HG02885 (cell line): Measurements from ENCODE around the gene CRYBG2.
"Not testable (repeated sequence)": the region's sequence is repeated elsewhere in the genome, so short reads cannot be mapped to it uniquely, and the experiment has no call there.

Experiments used
- ATAC-seq: cut with Tn5 transposase; IDR thresholded peaks from one replicate; pipeline ENCODE4 v1.9.1; 2021; ENCODE audit warnings: mild to moderate bottlenecking; ENCODE audit not compliant: unreplicated experiment, poor library complexity

The CRYBG2 gene

GRCh38 chr1:26327956-26328362, 26.0 kb downstream of the CRYBG2 start:
- ATAC-seq: no peak

DNA sequence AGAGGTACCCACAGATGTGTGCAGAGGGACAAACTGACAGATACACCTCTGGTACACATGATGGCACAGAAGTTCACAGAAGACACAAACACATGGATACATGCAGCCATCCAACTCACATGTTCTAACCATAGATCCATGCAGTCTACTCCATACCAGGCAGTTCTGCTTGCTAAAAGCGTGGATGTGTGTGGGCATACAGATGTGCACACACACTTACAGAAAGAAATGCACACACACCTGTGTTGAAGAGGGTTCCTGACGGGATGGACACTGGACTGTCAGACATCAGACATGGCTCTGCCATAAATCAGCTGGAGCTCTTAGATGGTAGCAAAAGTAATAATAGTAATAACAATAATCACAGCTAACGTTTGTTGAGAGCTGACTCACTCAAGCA, 29.4 kb downstream of the CRYBG2 start:
- no peak for ATAC-seq

DNA sequence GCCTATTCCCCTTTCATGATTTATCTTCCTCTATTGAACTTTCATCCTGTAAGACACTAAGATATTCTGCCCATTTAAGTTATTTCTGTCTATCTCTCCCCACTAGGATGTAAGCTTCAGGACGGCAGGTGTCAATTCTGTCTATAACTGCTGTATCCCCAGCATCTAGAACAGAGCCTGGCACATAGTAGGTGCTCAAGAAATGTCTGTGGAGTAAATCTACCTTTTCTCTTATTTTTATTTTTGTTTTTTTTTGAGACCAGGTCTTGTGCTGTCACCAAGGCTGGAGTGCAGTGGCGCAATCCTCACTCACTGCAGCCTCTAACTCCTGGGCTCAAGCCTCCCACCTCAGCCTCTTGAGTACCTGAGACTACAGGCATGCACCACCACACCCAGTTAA, 30.5 kb downstream of the CRYBG2 start:
- no peak for ATAC-seq

- no peak for ATAC-seq
Measured at GRCh38 chr1:26322042-26322331, 31.9 kb downstream of the CRYBG2 start.

DNA sequence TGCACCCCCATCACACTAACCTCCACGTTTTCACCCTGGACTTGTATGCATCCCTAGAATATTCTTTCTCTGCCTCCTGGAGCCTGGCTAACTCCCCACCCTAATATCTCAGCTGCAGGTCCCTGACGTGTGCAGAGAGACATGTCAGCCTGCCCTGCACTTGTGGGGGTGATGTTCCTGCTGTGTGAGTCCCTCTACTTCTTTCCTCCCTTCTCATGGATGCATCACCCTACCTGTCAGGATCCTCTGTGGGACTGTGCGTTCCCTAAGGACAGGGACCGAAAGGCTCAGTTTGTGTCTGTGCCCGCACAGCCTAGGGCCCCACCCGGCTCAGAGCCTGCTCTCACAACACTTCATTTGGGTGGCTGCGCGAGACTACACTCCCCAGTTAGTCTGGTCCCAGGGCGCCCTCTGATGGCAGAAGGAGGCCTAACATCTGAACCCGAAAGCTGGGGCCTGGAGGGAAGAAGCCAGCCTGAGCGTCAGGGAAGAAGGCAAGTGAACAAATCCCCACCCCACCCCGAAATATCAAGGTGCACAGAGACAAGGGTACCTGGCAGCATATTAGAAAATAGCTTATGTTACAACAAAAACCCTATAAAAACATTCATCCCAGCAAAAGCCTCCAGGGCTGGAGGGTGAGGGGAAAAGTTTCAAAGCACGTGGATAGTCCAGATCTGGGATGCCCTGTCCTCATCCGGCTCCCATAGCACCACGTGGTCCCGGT, 32.5 kb downstream of the CRYBG2 start:
- no peak for ATAC-seq

DNA sequence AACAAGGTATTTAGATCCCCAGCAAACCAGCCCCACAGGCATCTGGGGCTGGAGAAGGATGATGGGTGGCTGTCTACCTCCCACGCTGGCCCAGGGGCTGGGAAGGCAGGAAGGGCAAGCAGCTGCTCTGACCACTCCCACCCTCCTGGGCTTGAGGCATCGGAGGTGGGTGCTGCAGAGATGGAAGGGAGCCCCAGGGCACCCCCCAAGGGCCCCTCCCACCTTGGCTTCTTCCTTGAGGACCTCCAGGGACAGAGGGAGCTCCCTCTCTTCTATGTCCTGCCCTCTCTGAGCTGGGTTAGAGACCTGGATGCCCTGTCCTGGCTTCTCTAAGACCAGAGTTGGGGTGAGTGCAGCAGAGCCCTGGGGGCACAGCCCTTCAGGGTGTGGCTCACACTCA, 33.0 kb downstream of the CRYBG2 start:
- ATAC-seq: no peak

DNA sequence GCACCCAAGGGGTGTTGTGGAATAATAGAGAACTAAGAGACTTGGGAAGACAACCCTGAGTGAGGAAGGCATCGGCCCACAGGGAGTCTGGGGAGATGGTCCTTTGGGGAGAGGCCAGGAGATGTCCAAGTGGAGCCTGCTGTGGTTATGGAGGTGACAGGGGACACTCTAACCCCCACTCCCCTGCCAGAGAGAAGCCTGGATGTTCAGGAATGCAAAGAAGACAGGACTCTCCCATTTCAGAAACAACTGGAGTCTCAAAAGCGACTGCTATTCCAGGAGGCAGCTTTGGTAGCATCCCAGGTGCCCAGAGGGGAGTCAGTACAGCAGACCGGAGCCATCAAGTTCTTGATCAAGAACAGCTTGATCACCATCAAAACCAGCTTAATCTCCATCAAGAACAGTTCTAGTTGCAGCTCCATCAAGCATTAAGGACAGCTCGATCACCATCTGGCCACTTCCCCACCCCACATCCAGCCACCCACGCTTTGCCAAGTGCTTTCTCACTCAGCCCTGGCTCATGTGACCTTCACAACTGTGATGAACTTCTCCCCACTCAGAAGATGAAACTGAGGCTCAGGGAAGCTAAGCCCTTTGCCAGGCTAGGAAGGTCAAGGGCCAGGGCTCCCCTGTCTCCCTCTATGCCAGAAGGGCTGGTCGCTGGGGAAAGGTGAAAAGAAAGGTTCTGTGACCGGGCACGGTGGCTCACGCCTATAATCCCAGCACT, 35.4 kb downstream of the CRYBG2 start:
- peak; percentile 0 for ATAC-seq

DNA sequence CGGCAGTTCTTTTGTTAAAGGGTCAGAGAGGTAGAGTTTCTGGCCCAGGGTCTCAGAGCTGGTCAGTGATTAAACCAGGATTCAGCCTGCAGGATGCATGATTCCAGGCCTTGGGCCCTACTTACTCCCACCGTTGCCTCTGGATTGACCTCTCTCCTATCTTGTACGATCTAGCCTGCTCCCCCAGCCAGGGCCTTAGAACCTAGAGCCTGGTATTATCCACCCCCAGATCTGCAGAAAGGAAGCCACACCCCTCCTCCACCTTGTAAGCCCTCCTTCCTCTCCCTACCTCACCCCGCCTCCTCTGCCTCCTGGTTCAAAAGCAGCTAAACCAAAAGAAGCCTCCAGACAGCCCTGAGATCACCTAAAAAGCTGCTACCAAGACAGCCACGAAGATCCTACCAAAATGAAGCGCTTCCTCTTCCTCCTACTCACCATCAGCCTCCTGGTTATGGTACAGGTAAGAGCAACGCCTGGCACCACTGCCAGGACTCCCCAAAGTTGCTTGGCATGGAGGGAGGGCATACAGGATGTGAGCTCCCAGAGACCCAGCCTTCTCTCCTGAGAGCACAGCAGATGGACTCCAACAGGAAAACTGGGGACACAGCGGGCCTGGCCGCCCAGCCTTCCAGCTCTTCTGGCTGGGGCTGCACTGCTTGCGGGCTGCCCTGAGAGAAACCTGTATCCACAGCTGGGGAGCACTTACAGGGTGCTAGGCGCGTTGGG, 36.2 kb downstream of the CRYBG2 start, which contains the start of gene CD52:
CD52 (plus strand) TSS at position 347 of the 726 bp plus-strand sequence; CDS start at position 407, 60 bp downstream.
- ATAC-seq: peak; percentile 52

GRCh38 chr1:26317146-26317545, 36.8 kb downstream of the CRYBG2 start:
- no peak for ATAC-seq

DNA sequence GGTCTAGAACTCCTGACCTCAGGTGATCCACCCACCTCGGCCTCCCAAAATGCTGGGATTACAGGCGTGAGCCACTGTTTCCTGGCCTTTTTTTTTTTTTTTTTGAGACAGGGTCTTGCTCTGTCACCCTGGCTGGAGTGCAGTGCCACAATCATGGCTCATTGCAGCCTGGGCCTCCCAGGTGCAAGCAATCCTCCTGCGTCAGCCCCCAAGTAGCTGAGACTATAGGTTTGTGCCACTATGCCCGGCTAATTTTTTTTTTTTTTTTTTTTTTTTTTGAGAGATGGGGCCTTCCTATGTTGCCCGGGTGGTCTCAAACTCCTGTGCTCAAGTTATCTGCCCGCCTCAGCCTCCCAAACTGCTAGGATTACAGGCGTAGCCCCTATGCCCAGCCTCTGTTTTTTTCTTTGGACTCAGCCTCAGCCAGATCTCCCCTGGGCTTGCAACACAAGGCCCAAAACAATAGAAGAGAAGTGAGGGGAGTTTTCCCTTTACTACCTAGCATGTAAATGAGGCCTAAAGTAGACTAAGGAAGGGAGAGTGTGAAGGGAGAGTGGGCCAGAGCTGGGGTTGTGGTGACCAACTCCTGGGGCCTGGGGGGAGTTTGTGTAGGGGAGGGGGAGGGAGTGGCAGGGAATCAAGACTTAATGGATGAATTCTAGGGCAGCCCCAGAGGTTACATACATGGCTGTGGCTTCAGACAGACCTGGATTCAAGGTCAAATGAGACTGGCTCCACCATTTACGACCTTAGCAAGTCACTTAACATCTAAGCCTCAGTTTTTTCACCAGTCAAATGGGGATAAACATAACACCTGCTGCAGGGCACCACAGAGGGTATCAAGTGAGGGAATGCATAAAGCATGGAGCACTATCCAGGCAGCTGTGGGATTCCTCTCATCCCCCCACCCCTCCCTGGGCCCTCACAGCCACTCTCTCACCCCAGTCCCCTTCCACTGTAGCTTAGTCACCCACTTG, 37.8 kb downstream of the CRYBG2 start:
- no peak for ATAC-seq

GRCh38 chr1:26314501-26314900, 39.4 kb downstream of the CRYBG2 start:
- ATAC-seq: no peak

- ATAC-seq: not testable (repeated sequence)
Measured at GRCh38 chr1:26307966-26308899, 45.7 kb downstream of the CRYBG2 start.

DNA sequence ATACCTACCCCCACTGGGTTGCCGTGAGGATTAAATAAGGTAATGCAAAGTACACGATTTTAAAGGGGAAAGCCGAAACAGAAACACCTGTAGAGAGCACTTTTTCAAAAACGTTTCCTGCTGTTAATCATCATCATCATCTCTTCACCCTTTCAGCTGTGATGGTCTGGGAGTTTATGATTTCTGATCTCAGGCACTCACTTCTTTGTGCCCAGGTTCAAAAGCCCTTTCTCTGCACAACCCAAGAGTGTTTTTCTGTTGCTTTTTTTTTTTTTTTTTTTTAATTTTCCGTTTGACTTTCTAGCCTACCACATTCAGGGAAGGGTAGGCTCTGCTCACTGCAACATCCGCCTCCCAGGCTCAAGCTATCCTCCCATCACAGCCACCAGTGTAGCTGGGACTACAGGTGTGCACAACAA, 46.6 kb downstream of the CRYBG2 start:
- no peak for ATAC-seq

DNA sequence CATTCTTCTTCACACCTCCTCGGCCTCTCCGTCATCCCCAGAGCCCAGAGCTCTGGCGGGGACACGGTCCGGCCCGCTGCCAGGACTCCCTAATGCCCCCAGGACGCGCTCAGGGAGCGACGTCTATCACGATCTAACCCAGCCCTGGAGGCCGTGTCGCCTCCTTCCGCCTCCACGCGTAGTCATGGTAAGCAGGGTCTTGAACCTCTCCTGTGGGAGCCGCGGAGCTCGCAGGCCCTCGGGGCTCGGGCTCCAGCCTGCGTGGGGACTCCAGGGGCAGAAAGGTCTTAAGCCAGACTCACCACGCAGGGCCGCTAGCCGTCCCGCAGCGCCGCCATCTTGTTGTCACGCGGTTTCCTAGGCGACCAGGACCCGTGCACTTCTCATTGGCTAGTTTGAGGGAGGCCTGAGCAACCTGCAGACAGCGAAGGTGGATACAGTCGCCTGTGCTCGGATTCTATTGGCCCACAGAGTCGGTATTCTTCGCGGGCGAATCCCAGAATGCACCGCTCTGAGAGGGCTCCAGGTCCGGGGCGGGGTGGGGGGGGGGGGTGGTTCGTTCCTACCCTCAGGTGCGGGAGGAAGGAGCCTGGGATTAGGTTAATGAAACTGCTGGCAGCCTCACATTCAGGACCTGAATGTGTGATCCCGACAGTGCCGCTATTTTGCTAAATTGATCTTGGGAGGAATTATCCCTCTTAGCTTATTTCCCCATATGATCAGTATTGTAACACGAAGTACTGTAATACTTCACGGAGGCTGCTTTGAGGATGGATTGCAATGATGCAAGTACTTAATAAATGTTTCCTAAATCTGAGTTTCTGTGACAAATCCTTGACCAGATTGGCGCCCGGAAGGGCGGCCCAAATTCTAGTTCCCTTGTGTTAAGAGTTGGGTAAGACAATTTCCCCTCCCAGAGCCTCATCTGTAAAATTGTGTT, 47.4 kb downstream of the CRYBG2 start, which contains the start of gene UBXN11:
UBXN11 (minus strand) TSS at position 347 of the 940 bp plus-strand sequence. CDS start 3,753 bp downstream, outside the sequence.
- ATAC-seq: peak; percentile 99

GRCh38 chr1:26305667-26306289, 48.2 kb downstream of the CRYBG2 start:
- no peak for ATAC-seq

DNA sequence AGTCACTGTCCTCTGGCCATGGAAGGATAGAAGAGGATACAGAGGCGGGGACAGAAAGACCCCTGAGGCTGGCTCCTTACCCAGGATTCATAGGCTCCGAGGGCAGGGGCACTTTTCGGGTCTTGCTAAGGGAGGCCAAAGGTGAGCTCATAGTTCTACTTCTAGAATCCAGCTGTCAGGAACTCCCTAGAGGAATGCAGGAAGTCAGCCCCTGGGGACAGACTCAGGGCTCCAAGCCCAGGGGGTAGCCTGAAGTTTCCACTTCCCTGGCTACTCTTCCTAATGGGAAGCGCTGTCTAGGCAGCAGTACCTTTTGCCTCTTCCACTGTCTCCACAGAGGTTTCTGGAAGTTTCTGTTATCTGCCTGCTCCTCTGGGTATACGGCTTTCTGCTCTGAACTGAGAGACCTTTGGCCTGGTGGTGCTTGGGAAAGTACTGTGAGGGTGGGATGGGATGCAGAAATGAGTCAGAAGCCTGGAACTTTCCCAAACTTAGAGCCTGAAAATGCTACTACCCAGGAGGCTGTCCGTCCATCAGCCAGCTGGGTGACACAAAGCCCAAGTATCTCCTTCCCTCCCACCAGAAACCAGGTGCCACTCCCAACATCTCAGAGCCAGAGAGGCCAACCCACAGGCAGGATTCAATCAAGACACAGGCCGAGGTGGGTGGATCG, 51.1 kb downstream of the CRYBG2 start:
- no peak for ATAC-seq
